ENCODE measurements around the gene DUSP9.

The DUSP9 gene

DNA sequence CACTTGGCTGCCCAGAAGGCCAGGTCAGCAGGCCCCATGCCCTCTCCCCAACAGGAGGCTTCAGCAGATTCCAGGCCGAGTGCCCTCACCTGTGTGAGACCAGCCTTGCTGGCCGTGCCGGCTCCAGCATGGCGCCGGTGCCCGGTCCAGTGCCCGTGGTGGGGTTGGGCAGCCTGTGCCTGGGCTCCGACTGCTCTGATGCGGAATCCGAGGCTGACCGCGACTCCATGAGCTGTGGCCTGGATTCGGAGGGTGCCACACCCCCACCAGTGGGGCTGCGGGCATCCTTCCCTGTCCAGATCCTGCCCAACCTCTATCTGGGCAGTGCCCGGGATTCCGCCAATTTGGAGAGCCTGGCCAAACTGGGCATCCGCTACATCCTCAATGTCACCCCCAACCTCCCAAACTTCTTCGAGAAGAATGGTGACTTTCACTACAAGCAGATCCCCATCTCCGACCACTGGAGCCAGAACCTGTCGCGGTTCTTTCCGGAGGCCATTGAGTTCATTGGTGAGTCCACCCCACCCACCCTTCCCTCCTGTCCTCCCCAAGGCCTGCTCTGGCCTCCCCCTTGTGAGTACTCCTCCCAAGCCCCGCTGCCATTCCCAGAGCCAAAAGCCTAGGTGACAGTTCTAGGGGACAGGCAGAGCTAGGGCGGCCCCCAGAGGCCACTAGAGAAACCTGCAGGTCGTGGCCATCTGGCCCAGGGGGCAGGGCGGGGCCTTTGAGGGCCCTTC, 2.3 kb downstream of the DUSP9 start:
- no peak for DNase-seq (ENCODE audit: low read depth)

GRCh38 chrX:153649915-153650782, 3.1 kb downstream of the DUSP9 start:
- no peak for DNase-seq (ENCODE audit: low read depth)

- no peak for DNase-seq (ENCODE audit: low read depth)
Measured at GRCh38 chrX:153650959-153651358, 4.0 kb downstream of the DUSP9 start.

DNA sequence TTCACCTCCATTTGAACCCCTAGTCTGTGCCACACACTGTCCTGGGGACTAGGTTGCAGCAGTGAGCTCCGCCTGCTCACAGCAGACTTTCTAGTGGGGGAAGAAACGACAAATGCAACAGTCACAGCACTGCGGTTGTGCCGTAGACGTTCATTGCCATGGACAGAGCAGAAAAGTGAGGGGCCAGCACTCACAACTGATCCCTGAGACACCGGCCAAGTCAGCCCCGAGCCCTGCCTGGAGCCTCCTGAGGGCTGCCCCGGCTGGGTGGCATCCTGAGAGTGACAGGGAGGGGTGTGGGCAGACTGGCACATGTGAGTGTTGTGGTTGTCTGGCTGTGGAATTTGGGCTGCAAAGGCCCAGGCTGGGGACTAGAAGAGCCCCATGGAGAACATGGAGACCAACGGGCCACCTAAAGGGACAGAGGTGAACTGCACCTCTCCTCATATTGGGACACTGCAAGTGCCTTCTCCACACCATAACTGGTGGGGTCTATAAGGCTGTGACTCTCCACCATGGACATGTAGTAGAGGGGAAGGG, 4.6 kb downstream of the DUSP9 start:
- DNase-seq (ENCODE audit: low read depth), result no peak

GRCh38 chrX:153653556-153653955, 6.6 kb downstream of the DUSP9 start:
- DNase-seq (ENCODE audit: low read depth), result no peak

DNA sequence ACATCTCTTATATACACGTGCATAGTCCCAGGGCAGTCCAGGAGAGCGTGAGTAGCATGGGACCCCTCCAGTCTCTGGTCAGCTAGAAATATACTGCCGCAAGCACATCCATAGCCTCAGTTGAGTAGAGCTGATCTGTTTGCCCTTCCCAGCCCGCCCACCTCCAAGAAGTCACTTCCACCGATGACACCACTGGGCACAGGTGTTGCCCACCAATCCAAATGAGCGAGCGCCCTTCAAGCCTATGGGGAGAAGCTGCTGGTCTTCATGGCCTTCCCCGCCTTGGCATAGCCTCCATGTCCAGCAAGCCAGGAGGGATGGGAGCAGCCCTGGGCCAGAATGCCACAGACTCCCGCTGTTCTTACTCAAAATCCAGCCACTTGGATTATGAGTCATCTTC, 10.2 kb downstream of the DUSP9 start:
- DNase-seq (ENCODE audit: low read depth), result no peak

- no peak for DNase-seq (ENCODE audit: low read depth)
Measured at GRCh38 chrX:153659268-153659667, 12.3 kb downstream of the DUSP9 start.

DNA sequence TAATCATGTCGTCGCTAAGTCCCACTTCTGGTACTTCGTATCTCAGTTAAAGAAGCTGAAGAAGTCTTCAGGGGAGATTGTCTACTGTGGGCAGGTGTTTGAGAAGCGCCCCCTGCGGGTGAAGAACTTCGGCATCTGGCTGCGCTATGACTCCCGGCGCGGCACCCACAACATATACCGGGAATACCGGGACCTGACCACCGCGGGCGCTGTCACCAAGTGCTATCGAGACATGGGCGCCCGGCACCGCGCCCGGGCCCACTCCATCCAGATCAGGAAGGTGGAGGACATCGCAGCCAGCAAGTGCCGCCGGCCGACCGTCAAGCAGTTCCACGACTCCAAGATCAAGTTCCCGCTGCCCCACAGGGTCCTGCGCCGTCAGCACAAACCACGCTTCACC, 15.3 kb downstream of the DUSP9 start:
- no peak for DNase-seq (ENCODE audit: low read depth)

- no peak for DNase-seq (ENCODE audit: low read depth)
Measured at GRCh38 chrX:153665726-153666306, 18.8 kb downstream of the DUSP9 start.

- no peak for DNase-seq (ENCODE audit: low read depth)
Measured at GRCh38 chrX:153667281-153667955, 20.4 kb downstream of the DUSP9 start.

DNA sequence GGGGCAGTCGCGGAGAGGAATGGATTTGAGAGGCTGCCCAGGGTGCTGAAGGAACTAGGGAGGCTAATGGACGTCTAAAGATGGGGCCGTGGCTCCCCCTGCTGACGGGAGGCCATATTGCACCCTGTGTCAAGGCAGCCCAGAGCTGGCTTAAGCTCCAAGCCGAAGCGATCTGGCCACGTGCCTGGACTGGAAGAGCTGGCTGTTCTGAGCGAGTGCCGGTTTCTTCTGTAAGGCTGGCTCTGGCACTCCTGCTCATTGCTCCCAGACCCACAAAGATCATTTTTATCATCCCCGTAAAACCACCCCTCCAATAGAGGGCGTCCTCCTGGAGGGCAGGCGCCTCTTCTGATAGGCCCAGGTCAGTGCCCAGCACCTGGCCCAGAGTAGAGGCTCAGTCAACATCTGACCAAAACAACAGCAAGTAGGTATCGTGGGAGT, 21.0 kb downstream of the DUSP9 start:
- DNase-seq (ENCODE audit: low read depth), result peak; percentile 57

DNA sequence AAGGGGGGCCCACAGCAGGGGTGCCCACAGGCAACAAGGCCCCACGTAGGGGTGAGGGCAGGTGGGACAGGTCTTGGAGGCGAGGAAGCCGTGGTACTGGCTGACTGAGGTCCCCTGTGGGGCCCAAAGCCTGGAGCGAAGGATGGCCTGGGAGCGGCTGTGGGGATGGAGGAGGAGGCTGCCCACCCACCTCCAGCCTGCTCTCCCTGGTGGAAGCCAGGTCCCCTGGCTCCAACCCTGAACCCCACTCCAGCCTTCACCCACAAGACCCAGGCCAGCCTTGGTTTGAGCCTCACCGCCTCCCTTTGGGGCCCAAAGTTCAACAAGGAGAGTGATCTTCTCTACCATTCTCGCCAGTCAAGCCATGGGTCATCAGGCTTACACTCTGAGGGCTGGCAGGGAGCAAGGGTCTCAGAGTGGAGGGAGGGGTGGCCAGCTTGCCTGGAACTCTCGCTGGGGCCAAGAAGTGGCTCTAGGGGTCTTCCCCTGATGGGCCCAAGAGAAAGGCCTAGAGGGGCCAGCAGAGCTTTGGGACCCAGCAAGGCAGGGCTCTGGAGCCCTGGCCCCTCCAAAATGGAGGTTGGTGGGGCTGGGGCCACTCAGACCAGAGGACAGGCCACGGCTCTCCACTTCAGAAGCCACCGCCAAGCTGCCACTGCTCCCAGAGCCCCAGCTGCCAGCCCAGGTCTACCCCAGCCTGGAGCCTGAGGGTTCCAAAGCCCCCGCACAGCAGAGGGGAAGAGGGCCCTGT, 21.6 kb downstream of the DUSP9 start:
- no peak for DNase-seq (ENCODE audit: low read depth)

GRCh38 chrX:153669174-153669890, 22.3 kb downstream of the DUSP9 start:
- no peak for DNase-seq (ENCODE audit: low read depth)

GRCh38 chrX:153669901-153670731, 23.1 kb downstream of the DUSP9 start:
- no peak for DNase-seq (ENCODE audit: low read depth)

- no peak for DNase-seq (ENCODE audit: low read depth)
Measured at GRCh38 chrX:153670748-153671588, 24.0 kb downstream of the DUSP9 start.

DNA sequence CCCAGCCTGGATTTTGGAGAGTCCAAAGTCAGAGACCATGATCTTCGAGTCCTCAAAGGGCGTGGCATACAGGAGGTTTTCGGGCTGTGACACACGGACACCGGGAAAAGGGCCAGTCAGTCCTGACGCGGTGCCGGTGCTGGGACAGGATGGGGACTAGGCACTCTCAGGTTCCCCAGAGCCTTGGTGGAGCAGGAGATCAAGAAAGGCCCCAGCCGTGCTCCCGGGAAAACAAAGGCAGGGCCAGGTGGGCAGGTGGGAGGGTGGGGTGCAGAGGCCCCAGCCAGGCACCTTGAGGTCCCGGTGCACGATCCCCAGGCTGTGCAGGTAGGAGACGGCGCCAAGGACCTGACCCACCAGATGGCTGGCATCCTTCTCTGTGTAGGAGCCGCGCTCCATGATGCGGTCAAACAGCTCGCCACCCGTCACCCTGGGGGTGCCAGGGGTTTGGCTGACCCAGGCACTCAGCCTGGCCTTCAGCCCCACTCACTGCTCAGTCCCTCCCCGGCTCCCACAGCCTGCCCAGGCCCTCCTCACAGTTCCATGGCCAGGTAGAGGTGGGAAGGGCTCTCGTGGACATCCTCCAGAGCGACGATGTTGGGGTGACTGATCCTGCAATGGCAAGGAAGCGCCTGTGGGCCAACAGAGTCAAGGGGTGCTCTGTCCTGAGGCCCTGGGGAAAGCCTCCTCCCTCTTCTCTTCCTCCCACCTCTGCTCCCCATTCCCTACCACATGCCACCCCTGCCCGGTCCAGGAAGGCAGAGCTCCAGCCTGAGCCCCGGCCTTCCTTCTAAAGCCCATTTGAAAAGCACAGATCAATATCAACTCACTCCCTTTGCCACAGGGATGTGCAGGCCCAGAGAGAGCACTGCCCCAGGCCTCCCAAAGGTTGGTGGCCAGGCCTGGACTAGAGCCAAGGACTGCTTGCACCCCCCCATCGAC, 24.9 kb downstream of the DUSP9 start:
- DNase-seq (ENCODE audit: low read depth), result no peak

DNA sequence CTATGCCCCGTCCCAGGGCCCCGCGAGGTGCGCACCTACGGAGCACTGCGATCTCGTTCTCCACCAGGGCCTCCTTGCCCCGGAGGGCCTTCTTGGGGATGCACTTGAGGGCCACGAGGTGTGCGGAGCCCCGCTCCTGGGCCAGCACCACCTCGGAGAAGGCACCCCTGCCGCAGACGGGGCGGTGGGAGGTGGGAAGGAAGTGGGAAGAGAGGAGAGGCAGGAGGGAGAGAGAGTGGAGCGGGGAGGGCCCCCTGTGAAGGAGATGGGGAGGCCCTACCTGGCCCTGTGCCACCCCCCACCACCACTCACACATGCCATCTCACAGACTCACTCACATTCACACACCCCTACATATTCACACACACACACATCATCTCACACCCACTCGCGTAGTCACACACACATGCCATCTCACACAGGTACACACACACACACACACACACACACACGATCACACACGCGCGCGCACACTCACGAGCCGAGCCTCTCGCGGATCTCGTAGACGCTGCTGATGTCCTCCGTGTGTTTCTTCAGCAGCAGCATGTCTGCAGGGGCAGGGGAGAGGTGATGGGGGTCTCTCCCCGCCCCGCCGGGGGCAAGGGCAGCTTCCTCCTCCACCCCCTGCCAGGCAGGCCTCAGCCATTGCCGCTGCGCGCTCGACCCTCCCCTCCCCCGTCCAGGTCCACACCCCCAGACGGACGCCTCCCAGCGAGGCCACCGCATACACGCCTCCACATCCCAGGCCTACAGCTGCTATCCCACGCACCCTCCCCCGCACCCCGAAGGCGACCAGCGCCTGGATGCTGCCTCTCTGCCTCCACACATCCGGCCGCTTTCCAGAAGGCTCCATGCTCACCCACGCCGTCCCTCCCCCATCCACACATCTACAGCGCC, 25.8 kb downstream of the DUSP9 start:
- no peak for DNase-seq (ENCODE audit: low read depth)

Data from fibroblast of gingiva (primary cell).